ENCODE results near the gene NUTM2G.
"Not testable (repeated sequence)": the region's sequence is repeated elsewhere in the genome, so short reads cannot be mapped to it uniquely, and the experiment has no call there.

DNA sequence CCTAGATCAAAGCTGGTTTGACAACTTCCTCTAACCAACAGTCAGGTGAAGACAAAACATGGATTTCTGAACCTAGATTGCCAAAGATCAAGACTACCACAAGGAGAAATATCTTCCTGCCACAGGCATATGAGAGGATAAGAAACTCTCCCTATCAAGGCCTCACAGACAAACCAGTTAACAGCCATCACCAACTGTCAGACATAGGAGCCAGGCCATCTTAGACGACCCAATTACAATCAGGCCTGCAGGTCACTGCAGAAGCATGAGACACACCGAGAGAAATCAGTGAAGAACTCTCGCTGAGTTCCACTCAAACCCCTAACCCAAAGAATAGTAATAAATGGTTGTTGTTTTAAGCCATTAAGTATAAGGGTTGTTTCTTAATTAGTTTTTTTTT, 45.4 kb downstream of the NUTM2G start:
- TF ChIP-seq, protein P1, sequence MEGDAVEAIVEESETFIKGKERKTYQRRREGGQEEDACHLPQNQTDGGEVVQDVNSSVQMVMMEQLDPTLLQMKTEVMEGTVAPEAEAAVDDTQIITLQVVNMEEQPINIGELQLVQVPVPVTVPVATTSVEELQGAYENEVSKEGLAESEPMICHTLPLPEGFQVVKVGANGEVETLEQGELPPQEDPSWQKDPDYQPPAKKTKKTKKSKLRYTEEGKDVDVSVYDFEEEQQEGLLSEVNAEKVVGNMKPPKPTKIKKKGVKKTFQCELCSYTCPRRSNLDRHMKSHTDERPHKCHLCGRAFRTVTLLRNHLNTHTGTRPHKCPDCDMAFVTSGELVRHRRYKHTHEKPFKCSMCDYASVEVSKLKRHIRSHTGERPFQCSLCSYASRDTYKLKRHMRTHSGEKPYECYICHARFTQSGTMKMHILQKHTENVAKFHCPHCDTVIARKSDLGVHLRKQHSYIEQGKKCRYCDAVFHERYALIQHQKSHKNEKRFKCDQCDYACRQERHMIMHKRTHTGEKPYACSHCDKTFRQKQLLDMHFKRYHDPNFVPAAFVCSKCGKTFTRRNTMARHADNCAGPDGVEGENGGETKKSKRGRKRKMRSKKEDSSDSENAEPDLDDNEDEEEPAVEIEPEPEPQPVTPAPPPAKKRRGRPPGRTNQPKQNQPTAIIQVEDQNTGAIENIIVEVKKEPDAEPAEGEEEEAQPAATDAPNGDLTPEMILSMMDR (IDR thresholded peaks at IDR 0.05) = not testable (repeated sequence)
- TF ChIP-seq POLR2AphosphoS5, POLR2A (IDR thresholded peaks at IDR 0.05): not testable (repeated sequence)

Data from breast epithelium (tissue), 3 donors.